ENCODE results near the gene SLFN5. TPM values are rescaled to one million over a fixed set of nuclear protein-coding genes. Genes with fewer than 3 reads are reported as not detected.
"Not testable (repeated sequence)": the region's sequence is repeated elsewhere in the genome, so short reads cannot be mapped to it uniquely, and the experiment has no call there.

Gene SLFN5
- total RNA-seq, 1 donor from 2014 or later, result 58.4 TPM

GRCh38 chr17:35227546-35227945, 15.3 kb upstream of the SLFN5 start:
- H3K27me3 ChIP-seq, result no peaks in the 10 kb centered on the region
- H3K9me3 ChIP-seq, result no peaks in the 10 kb centered on the region

GRCh38 chr17:35229638-35230037, 13.2 kb upstream of the SLFN5 start:
- H3K4me3 ChIP-seq, result no peak overlapping the region
- intact Hi-C loops (cut with DNase I), result no loop called here
- H3K4me1 ChIP-seq, result no peaks in the 10 kb centered on the region
- no peaks in the 10 kb centered on the region for H3K36me3 ChIP-seq
- no peak for ATAC-seq
- no peaks in the 10 kb centered on the region for H3K9me3 ChIP-seq
- TF ChIP-seq CTCF (IDR thresholded peaks at IDR 0.05), result no peak
- no peak overlapping the region for H3K27ac ChIP-seq
- no peak for DNase-seq
- H3K27me3 ChIP-seq, result no peaks in the 10 kb centered on the region

More at GRCh38 chr17:35227546-35227945, 15.3 kb upstream of the SLFN5 start:
- intact Hi-C loops (cut with DNase I), result no loop called here
- H3K4me1 ChIP-seq, result no peaks in the 10 kb centered on the region
- DNase-seq (no peak), ATAC-seq (no peak)
- no peak overlapping the region for H3K27ac ChIP-seq
- TF ChIP-seq CTCF (IDR thresholded peaks at IDR 0.05), result no peak
- no peak overlapping the region for H3K4me3 ChIP-seq
- no peaks in the 10 kb centered on the region for H3K36me3 ChIP-seq

- H3K4me1 ChIP-seq; H3K27ac ChIP-seq; H3K4me3 ChIP-seq; H3K36me3 ChIP-seq; DNase-seq; H3K9me3 ChIP-seq; ATAC-seq; intact Hi-C loops (cut with DNase I); H3K27me3 ChIP-seq: not testable (repeated sequence)
These were observed 8.6 kb upstream of the SLFN5 start for GRCh38 chr17:35234315-35234714.

GRCh38 chr17:35235289-35235688, 7.6 kb upstream of the SLFN5 start:
- Histone ChIP-seq H3K27me3 (no peaks in the 10 kb centered on the region), H3K4me1 (no peaks in the 10 kb centered on the region), H3K4me3 (no peak overlapping the region), H3K36me3 (no peaks in the 10 kb centered on the region), H3K27ac (no peak overlapping the region), H3K9me3 (no peaks in the 10 kb centered on the region)
- DNase-seq, result no peak
- no peak for TF ChIP-seq CTCF (IDR thresholded peaks at IDR 0.05)
- no peak for ATAC-seq
- intact Hi-C loops (cut with DNase I), result no loop called here

GRCh38 chr17:35235917-35236316, 7.0 kb upstream of the SLFN5 start:
- ATAC-seq, result no peak
- intact Hi-C loops (cut with DNase I), result no loop called here
- no peak for TF ChIP-seq CTCF (IDR thresholded peaks at IDR 0.05)
- H3K4me1 ChIP-seq, result no peaks in the 10 kb centered on the region
- no peak overlapping the region for H3K4me3 ChIP-seq
- DNase-seq, result no peak
- no peaks in the 10 kb centered on the region for H3K9me3 ChIP-seq
- H3K27me3 ChIP-seq, result no peaks in the 10 kb centered on the region
- H3K36me3 ChIP-seq, result no peaks in the 10 kb centered on the region
- no peak overlapping the region for H3K27ac ChIP-seq

GRCh38 chr17:35236821-35237220, 6.1 kb upstream of the SLFN5 start:
- intact Hi-C loops (cut with DNase I), result no loop called here
- H3K9me3 ChIP-seq, result no peaks in the 10 kb centered on the region
- no peak overlapping the region for H3K27ac ChIP-seq
- no peak for TF ChIP-seq CTCF (IDR thresholded peaks at IDR 0.05)
- no peak for ATAC-seq
- peaks cover 5% of the 10 kb centered on the region for H3K4me1 ChIP-seq
- no peak overlapping the region for H3K4me3 ChIP-seq
- no peaks in the 10 kb centered on the region for H3K27me3 ChIP-seq
- no peaks in the 10 kb centered on the region for H3K36me3 ChIP-seq
- no peak for DNase-seq

Measured in upper lobe of right lung (tissue), 1 donor.